Measurements from ENCODE around the gene MED13.
"Not testable (repeated sequence)": the region's sequence is repeated elsewhere in the genome, so short reads cannot be mapped to it uniquely, and the experiment has no call there.

The MED13 gene

DNA sequence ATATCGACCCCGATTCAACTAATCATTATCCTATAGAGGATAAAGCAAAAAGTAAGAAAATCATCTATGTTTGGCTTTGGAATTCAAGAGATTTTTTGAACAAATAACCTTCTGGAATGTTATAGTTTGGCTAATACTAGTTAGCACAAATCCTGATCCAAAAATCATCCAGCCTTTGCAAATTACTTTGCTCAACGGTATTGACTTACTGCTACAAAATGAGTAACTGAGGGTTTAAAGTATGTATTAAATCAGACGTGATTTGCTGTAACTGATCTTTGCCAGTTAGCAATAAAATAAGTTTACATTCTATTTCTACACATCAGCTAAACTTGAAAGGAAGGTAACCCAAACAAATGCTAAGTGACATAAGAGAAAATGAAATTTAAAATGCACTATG is 6.5 kb downstream of the MED13 start:
- no peak for DNase-seq (ENCODE audit: low spot score)

GRCh38 chr17:62057696-62058095 is 7.4 kb downstream of the MED13 start:
- no peak for DNase-seq (ENCODE audit: low spot score)

DNA sequence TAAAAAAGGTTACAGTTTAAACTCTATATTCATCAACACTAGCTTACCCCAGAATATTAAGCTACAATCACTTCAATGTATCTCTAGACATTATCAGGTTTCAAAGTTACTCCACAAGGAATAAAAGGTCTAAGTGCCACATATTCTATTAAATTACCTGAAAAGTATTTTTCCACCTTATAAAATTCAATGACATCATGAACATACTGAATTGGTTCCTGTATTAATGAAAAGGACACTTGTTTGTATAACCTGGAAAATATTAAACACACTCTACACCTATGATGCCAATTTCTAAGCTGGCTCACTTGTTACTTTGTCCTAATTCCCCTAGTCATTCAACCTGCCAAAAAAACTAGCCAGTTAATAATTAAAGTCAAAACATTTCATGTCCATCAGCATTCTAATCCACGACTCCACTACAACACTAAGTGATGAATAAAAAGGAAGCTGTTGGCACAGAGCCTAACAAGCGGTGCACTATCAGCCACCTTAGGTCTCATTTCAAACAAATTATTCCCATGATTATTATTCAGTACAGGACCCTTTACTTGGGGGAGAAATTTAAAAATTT is 12.2 kb downstream of the MED13 start:
- DNase-seq (ENCODE audit: low spot score): no peak

- DNase-seq (ENCODE audit: low spot score): no peak
These were observed 14.0 kb downstream of the MED13 start for GRCh38 chr17:62051053-62051452.

DNA sequence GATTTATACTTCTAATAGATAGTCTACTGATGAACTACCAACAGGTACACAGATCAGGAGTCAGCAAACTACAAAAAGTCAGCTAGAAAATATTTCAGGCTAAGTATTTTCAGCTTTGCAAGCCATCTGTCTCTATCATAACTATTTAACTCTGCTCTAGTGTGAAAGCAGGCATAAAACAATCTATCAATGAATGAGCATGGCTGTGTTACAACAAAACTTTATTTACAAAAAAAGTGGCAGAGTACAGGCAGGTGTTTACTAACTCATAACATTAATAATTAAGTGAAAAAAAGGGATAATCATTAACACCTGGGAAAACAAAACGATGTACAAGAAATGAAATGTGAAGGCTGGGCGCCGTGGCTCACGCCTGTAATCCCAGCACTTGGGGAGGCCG is 15.8 kb downstream of the MED13 start:
- no peak for DNase-seq (ENCODE audit: low spot score)

GRCh38 chr17:62048262-62048661 is 16.8 kb downstream of the MED13 start:
- DNase-seq (ENCODE audit: low spot score): no peak

GRCh38 chr17:62045517-62045916 is 19.6 kb downstream of the MED13 start:
- no peak for DNase-seq (ENCODE audit: low spot score)

- DNase-seq (ENCODE audit: low spot score): no peak
These were observed 20.0 kb downstream of the MED13 start for GRCh38 chr17:62045109-62045508.

DNA sequence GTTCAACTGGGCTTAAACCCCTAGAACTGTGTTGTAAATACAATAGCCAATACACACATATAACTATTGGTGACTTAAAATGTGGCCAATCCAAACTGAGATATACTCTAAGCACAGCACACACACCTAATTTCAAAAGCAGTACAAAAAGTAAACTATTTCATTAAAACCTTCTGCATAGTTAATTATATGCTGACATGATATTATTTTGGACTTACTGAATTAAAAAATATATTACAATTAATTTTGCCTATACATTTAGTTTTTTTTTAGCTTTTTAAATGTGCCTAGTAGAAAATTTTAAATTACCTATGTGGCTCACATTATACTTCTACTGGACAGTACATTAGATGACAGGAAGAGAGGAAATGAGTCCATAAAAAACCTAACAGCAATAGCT is 21.5 kb downstream of the MED13 start:
- DNase-seq (ENCODE audit: low spot score): no peak

DNA sequence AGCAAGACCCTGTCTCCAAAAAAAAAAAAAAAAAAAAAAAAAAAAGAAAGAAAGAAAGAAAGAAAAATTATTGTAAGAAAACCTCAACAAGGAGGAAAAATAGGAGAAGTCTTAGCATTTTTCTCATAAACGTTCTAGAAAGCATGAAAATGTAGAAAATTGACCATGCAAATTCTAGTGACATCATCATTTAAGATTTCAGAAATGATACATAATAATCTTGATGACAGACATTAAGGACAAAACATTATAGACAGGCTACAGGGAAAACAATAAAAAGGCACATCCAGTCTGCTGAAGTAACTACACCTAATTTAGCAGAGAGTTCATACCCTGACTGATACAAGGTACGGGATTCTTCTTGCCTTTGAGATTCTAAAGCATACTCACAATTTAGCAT is 21.9 kb downstream of the MED13 start:
- DNase-seq (ENCODE audit: low spot score): no peak

- no peak for DNase-seq (ENCODE audit: low spot score)
These were observed 26.8 kb downstream of the MED13 start for GRCh38 chr17:62038248-62038647.

- DNase-seq (ENCODE audit: low spot score): no peak
These were observed 31.8 kb downstream of the MED13 start for GRCh38 chr17:62033317-62033716.

GRCh38 chr17:62032480-62032879 is 32.6 kb downstream of the MED13 start:
- no peak for DNase-seq (ENCODE audit: low spot score)

- DNase-seq (ENCODE audit: low spot score): no peak
These were observed 34.8 kb downstream of the MED13 start for GRCh38 chr17:62030264-62030663.

DNA sequence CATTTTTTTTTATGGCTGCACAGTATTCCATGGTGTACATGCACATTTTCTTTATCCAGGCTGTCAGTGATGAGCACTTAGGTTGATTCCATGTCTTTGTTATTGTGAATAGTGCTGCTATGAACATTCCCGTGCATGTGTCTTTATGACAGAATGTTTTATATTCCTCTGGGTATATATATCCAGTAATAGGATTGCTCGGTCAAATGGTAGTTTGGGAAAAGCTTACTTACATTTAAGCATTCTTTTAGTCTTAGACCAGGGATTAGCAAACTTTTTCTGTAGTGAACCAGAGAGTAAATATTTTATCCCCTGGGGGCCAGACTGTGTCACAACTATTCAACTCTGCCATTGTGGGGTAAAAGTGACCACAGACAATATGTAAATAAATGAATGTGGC is 40.2 kb downstream of the MED13 start:
- DNase-seq (ENCODE audit: low spot score): no peak

DNA sequence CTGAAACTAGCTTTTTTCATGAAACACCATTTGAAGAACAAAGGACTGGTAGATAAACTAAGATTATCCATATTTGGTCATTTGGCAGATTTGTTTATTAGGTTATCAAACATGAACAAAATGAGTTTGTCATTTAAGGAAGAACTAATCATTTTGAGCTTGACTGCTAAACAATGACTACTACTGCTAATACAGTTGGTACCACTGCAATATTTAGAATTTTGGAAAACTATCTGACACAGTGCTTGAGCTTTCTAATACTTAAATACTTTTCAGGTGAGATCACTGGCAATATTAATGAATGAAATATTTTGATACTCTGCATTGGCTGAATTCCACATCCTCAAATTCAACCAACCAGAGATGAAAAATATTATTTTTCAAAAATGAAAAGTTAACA is 47.2 kb downstream of the MED13 start:
- no peak for DNase-seq (ENCODE audit: low spot score)

- DNase-seq (ENCODE audit: low spot score): no peak
These were observed 47.6 kb downstream of the MED13 start for GRCh38 chr17:62017496-62017895.

- DNase-seq (ENCODE audit: low spot score): no peak
These were observed 50.6 kb downstream of the MED13 start for GRCh38 chr17:62014526-62014925.

DNA sequence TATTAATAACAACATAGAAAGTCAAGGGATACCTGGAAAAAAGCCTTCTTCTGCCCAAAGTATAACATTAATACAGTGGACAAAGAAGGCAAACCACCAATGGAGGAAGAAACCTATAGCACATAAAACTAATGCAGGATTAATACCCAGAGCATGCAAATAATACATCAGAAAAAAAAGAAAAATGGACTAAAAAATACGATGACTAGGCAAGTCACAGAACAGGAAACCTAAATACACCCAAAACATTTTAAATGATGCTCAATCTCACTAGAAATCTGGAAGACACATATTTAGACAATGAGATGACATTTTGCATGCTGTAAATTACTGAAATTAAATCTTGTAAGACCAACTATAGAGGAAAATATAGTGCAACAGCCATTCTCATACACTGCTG is 55.9 kb downstream of the MED13 start:
- no peak for DNase-seq (ENCODE audit: low spot score)

DNA sequence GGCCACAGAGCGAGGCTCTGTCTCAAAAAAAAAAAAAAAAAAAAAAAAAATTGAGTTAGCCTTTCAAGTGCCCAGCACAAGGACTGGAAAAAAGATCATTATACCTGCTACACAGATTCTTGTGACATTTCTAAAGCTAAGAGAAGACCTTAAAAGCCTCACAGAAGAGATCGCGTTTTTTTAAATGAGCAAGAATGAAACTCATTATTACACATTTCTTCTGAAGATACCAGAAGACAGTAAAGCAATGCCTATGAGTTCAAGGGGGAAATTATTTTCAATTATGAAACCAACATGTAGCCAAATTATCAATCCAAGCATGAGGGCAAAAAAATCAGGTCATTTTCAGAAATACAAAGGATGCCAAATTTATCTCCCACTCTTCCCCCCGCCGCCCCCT is 56.8 kb downstream of the MED13 start:
- DNase-seq (ENCODE audit: low spot score): no peak

DNA sequence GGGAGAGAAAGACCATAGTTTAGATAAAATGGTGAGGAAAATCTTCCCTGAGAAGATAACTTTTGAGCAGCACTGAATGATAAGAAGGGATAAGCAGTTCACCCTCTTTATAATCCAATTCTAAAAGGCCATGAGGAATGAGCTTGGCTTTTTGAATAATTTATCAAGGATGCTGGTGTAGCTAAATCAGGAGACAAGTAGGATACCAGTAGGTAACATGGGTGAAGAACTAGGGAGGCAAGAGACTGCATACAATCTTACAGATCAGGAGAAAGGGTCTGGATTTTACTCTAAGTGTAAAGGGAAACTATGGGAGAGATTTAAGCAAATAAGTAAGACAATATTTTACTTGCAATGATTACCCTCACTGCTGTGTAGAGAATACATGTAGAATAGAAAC is 60.7 kb downstream of the MED13 start:
- no peak for DNase-seq (ENCODE audit: low spot score)

GRCh38 chr17:62003141-62003540 is 61.9 kb downstream of the MED13 start:
- DNase-seq (ENCODE audit: low spot score): not testable (repeated sequence)

DNA sequence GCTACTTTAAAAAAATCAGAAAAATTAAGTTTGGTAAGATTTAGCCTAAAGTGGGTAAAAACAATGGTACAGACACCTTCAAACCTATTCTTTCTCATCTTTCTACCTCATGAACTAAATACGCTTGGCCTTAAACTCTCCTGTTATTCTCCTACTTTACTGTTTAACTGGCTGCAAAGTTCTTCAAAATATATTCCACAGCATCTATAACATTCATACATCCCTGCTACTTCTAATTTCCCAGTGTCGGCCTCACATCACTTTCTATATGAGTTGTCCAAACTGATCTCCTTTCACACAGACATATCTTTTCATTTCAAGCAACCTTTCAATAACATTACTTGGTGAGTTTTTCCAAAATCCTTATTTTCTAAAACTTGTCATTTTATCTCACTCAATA is 64.0 kb downstream of the MED13 start:
- no peak for DNase-seq (ENCODE audit: low spot score)

GRCh38 chr17:62000186-62000585 is 64.9 kb downstream of the MED13 start:
- DNase-seq (ENCODE audit: low spot score): no peak

DNA sequence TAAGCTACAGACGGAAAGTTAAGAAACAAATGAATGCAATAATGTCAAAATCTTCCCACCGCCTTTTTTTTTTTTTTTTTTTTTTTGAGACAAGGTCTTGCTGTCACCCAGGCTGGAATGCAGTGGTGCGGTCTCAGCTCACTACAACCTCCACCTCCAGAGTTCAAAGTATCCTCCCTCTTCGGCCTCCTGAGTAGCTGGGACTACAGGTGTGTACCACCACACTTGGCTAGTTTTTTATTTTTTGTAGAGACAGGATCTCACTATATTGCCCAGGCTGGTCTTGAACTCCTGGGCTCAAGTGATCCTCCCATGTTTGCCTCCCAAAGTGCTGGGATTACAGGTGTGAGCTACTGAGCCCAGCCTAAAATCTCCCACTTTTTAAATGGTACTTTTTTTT is 66.5 kb downstream of the MED13 start:
- not testable (repeated sequence) for DNase-seq (ENCODE audit: low spot score)

Measured in CD4-positive, alpha-beta T cell treated with Interleukin-6 at 100 ng/mL for 8 hours (primary cell).